GM12891 (cell line): ENCODE results near the gene ESRP2.

Source experiments
- POLR2A ChIP-seq: IDR thresholded peaks from 2 replicates; pipeline ENCODE4 v1.6.1; 2011; ENCODE audit warnings: low read depth, low read length, control low read depth
- POLR2AphosphoS5 ChIP-seq: IDR thresholded peaks from 2 replicates; pipeline ENCODE4 v1.6.1; 2011; ENCODE audit warnings: low read depth, low read length, control low read depth
- TAF1 ChIP-seq: IDR thresholded peaks from 2 replicates; pipeline ENCODE4 v1.6.1; 2011; ENCODE audit warnings: low read depth, low read length, control low read depth

DNA sequence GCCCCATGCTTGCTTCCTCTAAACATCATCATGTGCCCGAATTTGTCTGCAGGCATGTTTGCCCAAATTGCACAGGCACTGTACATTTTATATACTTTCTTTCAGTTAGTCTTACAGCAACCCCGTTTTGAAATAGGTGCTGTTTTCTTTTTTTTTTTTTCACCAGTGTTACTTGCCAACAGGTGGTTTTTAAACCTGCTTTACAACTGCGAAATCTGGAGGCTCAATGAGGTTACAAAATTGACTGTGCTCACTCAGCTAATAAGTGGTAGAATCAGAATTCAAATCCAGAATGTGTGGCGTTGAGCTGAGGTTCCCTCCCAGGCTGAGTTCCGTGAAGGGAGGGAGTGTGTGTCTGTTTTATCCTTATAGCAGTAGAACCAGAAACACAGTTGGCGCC is 15.0 kb upstream of the ESRP2 start:
- no peak for TF ChIP-seq POLR2A
- TF ChIP-seq POLR2AphosphoS5 = no peak
- TF ChIP-seq TAF1 = no peak
